Frontal cortex (tissue), 4 donors: Measurements from ENCODE around the gene CACNA1E. TPM values are rescaled to one million over a fixed set of nuclear protein-coding genes. Genes with fewer than 3 reads are reported as not detected.

Source experiments
- DNase-seq, 2 donors: peaks; one replicate each; pipeline ENCODE4 v3.0.0; 2012; ENCODE audit warnings: low spot score in 2 of 2
- FAIRE-seq: peaks from 2 replicates; lab custom pipeline; 2012; peaks lifted over from hg19 to GRCh38; lab: Jason Lieb, UNC
- total RNA-seq: library from RNA; depleted of rRNA; stranded (reverse); fragments of >200 nt; gene quantifications from one replicate; pipeline ENCODE4 v1.2.3, GENCODE V29; 2014
- donor health status: control.
- donor health status: control.
- donor health status: control.

The CACNA1E gene
- 64.4 TPM for total RNA-seq

DNA sequence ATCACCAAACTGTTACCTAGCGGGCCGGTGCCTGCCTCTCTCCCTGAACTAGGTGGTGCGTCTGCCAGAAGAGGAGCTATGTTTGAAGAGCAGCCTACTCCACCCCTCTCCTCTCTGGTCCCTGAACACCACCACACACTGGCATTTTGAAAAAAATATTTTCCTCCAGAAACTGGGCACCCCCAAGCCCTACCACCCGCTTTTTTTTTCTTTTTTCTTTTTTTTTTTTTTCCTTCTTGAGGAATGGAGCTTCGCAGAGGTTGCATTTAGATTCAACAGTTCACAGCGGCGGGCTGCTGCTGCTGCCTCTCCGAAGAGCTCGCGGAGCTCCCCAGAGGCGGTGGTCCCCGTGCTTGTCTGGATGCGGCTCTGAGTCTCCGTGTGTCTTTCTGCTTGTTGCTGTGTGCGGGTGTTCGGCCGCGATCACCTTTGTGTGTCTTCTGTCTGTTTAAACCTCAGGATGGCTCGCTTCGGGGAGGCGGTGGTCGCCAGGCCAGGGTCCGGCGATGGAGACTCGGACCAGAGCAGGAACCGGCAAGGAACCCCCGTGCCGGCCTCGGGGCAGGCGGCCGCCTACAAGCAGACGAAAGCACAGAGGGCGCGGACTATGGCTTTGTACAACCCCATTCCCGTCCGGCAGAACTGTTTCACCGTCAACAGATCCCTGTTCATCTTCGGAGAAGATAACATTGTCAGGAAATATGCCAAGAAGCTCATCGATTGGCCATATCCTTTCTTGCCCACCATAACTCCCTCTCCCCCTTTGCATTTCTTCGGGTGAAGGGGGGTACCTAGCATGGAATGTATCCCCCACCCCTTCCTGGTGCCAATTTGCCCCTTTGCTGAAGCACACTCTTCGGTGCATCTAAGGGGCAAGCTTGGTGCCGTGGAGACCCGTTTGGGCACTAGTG, at the start of gene CACNA1E:
CACNA1E (plus strand) TSS at position 233 of the 911 bp plus-strand sequence; CDS start at position 461, 228 bp downstream.
- FAIRE-seq (no peak), DNase-seq (no peak)

DNA sequence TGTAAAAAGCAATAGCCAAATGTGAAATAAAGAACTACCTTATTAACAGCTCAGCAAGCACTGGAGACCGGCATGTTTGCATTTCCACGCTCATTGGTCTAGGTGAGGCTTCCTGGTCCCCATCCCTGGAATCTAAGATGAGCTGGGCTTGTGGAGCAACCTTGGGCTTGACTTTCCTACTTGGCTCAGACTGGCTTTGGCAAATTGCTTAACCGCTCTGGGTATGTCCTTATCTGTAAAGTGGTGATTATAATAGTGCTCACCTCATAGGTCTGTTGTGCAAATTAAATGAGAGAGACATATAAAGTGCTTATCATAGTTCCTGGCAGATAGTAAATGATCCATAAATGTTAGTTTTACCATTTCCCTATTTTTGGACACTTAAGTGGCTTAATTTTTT, 49.4 kb upstream of the CACNA1E start:
- DNase-seq (no peak), FAIRE-seq (no peak)

- DNase-seq (no peak), FAIRE-seq (no peak)
Measured at GRCh38 chr1:181438013-181438412, 45.3 kb upstream of the CACNA1E start.

- FAIRE-seq (no peak), DNase-seq (no peak)
Measured at GRCh38 chr1:181440510-181440909, 42.8 kb upstream of the CACNA1E start.

GRCh38 chr1:181442181-181442525, 41.2 kb upstream of the CACNA1E start:
- FAIRE-seq, result no peak

GRCh38 chr1:181443231-181443853, 40.0 kb upstream of the CACNA1E start:
- DNase-seq (no peak), FAIRE-seq (no peak)

More at GRCh38 chr1:181442181-181442525, 41.2 kb upstream of the CACNA1E start:
- no peak for DNase-seq

DNA sequence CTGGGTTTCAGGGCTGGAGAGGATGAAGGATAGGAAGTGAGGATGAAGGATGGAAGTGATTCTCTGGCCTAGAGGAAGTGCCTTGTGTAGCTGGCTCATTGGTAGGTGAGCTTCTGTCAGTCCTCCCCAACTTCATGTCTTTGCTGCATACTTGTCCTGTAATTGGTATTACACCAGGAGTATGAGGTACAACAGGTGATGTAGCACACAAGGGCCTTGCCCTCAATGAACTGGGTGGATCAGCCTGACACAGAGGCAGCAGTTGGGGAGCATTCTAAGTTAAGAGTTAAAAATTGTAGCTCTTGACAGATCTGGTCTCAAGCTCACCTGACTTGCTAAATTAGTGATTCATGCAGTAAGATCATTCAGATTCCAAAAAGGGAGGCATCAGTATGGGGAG, 37.9 kb upstream of the CACNA1E start:
- FAIRE-seq (no peak), DNase-seq (no peak)

DNA sequence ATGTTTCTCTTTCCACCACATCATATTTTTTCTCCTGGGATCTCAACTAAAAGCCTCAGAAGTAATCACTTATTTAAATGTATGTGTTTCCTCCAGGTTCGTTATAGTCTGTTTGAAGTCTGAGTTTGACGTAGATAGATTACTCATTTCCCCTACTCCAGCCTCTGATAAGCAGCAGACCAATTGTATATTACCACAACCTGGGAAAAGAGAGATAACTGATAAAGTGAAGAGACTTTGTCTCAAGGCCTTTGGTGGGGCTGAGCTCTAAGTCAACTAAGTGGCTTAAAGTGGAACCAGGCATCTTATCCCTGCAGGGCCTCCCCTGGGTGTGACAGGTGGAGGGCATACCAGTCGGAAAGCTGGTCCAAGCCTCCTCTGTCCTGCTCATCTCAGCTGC, 34.9 kb upstream of the CACNA1E start:
- DNase-seq (no peak), FAIRE-seq (no peak)

- FAIRE-seq (no peak), DNase-seq (no peak)
Measured at GRCh38 chr1:181451661-181452230, 31.6 kb upstream of the CACNA1E start.

GRCh38 chr1:181452746-181453145, 30.6 kb upstream of the CACNA1E start:
- no peak for DNase-seq
- FAIRE-seq, result no peak

GRCh38 chr1:181453541-181454201, 29.6 kb upstream of the CACNA1E start:
- FAIRE-seq, result no peak
- no peak for DNase-seq

DNA sequence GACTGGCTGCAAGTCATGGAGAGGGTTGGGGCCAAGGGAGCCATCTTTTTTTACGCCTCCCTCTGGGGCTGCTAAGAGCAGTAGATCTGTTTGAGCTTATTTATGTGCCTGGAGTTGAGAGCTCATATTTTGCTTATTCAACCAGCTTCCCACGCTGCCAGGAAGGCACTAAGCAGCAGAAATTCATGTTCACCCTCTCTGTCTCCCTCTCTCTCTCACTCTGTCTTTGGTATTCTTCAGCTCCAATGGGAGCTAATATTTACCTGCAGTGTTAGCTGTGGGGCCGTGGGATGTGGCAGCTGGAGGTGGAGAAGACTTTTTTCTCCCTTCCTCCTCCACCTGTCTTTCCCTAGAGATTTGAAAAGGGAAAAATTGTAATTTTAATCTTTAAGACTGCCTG, 26.8 kb upstream of the CACNA1E start:
- DNase-seq, result no peak
- no peak for FAIRE-seq

- FAIRE-seq (no peak), DNase-seq (no peak)
Measured at GRCh38 chr1:181458419-181458818, 24.9 kb upstream of the CACNA1E start.

- no peak for DNase-seq
- FAIRE-seq, result no peak
Measured at GRCh38 chr1:181459067-181459466, 24.2 kb upstream of the CACNA1E start.

DNA sequence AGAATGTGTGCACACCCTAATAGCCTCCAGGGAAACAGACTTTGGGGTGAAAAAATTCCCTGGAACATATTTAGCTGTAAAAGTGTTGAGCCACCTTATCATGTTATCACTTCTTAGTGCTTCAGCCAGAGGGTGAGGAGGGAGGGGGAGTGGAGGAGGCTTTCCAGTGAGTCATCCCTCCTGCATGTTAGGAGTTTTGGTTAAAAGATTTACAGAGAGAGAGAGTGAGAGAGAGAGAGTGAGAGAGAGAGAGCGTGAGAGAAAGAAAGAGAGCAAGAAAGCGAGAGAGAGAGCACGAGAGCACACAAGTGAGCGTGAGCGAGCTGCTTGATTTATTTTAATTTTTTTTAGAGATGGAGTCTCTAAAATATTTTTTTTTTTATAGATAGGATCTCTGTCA, 13.5 kb upstream of the CACNA1E start:
- peak in 1 of 2 donors; percentile 27 for DNase-seq

GRCh38 chr1:181475580-181475979, 7.7 kb upstream of the CACNA1E start:
- FAIRE-seq (no peak), DNase-seq (no peak)

More for the DNA sequence above, 13.5 kb upstream of the CACNA1E start:
- FAIRE-seq, result no peak

GRCh38 chr1:181476581-181476980, 6.7 kb upstream of the CACNA1E start:
- DNase-seq (no peak), FAIRE-seq (no peak)

DNA sequence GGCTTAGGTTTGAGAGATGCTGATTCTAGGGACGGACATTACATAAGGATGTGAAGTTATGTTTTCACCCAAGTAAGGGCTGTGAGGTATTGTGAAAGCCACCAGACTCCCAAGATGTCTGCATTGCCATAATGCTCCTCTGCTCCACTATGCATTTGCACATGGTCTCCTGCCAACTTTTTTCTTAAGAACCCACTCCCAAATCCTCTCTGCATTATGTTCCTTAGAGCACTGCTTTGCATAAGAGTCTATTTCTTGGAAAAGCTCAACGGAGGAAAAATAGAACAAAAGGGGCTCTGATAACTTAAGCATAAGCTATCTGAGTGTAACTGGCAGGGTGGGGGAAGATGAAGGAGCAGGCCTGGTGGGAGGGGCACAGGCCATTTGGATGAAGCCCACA, 5.0 kb upstream of the CACNA1E start:
- DNase-seq, result no peak
- FAIRE-seq, result no peak

DNA sequence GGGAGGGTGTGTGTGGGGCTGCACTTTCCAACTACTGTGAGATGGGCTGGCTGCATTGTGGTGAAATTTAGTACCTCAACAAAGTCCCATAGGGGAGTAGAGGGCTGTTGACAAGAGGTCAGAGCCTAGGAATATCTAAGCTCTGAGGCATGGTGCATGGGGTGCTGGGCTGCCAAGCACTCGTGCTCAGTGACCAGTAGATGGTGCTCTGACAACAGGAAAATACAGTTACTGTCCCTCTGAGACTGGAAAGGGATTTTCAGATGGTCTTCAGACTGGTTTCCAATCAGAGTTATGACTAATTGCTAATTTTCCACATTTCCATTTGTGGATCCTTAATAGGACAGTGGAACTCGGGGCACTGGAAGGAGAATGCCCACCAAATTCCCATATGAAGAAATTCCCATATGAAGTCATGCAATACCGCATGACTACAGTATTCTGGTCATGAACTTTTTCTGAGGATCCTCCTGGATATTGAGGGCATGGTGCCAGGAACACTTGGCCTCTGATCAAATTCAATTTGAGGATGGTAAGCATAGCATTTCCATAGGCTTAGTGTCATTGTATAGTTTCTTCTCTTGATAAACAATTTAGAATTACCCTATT, 4.1 kb upstream of the CACNA1E start:
- DNase-seq (peak; percentile 67 to 76), FAIRE-seq (no peak)

- no peak for FAIRE-seq
- peak in 1 of 2 donors; percentile 20 for DNase-seq
Measured at GRCh38 chr1:181482001-181482430, 1.3 kb upstream of the CACNA1E start.
